ENCODE measurements around the gene CCDC146. TPM values are rescaled to one million over a fixed set of nuclear protein-coding genes. Genes with fewer than 3 reads are reported as not detected.
"Not testable (repeated sequence)": the region's sequence is repeated elsewhere in the genome, so short reads cannot be mapped to it uniquely, and the experiment has no call there.

The CCDC146 gene
- total RNA-seq, 1 donor from 2014 or later, result 3.0 TPM

- Mint-ChIP-seq H3K4me1 (ENCODE audit: low read depth) (peaks cover 50% of the 10 kb centered on the region), H3K4me3 (ENCODE audit: unreplicated experiment) (no peak overlapping the region), H3K27me3 (ENCODE audit: low read depth) (no peaks in the 10 kb centered on the region), H3K27ac (ENCODE audit: unreplicated experiment) (peak overlapping the region; percentile 72), H3K36me3 (ENCODE audit: low read depth) (no peaks in the 10 kb centered on the region), H3K9me3 (ENCODE audit: low read depth) (no peaks in the 10 kb centered on the region)
- DNase-seq (ENCODE audit: low spot score), result no peak
- no peak for TF ChIP-seq CTCF (IDR thresholded peaks at IDR 0.05)
Measured at GRCh38 chr7:77328669-77329068, 206.3 kb downstream of the CCDC146 start.

- Mint-ChIP-seq H3K4me1 (ENCODE audit: low read depth) (peaks cover 50% of the 10 kb centered on the region), H3K27ac (ENCODE audit: unreplicated experiment) (no peak overlapping the region)
Measured at GRCh38 chr7:77329466-77330168, 207.2 kb downstream of the CCDC146 start.

GRCh38 chr7:77330169-77330882, 207.9 kb downstream of the CCDC146 start:
- TF ChIP-seq CTCF (IDR thresholded peaks at IDR 0.05), result no peak
- H3K27me3 Mint-ChIP-seq (ENCODE audit: low read depth), result no peaks in the 10 kb centered on the region
- no peak for DNase-seq (ENCODE audit: low spot score)
- H3K27ac Mint-ChIP-seq (ENCODE audit: unreplicated experiment), result no peak overlapping the region
- no peaks in the 10 kb centered on the region for H3K9me3 Mint-ChIP-seq (ENCODE audit: low read depth)
- no peaks in the 10 kb centered on the region for H3K36me3 Mint-ChIP-seq (ENCODE audit: low read depth)
- H3K4me3 Mint-ChIP-seq (ENCODE audit: unreplicated experiment), result no peak overlapping the region
- H3K4me1 Mint-ChIP-seq (ENCODE audit: low read depth), result peaks cover 50% of the 10 kb centered on the region

More at GRCh38 chr7:77329466-77330168, 207.2 kb downstream of the CCDC146 start:
- no peak for DNase-seq (ENCODE audit: low spot score)
- no peak overlapping the region for H3K4me3 Mint-ChIP-seq (ENCODE audit: unreplicated experiment)
- H3K9me3 Mint-ChIP-seq (ENCODE audit: low read depth), result no peaks in the 10 kb centered on the region
- no peak for TF ChIP-seq CTCF (IDR thresholded peaks at IDR 0.05)
- no peaks in the 10 kb centered on the region for H3K36me3 Mint-ChIP-seq (ENCODE audit: low read depth)
- H3K27me3 Mint-ChIP-seq (ENCODE audit: low read depth), result no peaks in the 10 kb centered on the region

- H3K27me3 Mint-ChIP-seq (ENCODE audit: low read depth), result no peaks in the 10 kb centered on the region
- H3K4me3 Mint-ChIP-seq (ENCODE audit: unreplicated experiment), result no peak overlapping the region
- no peak overlapping the region for H3K27ac Mint-ChIP-seq (ENCODE audit: unreplicated experiment)
- H3K36me3 Mint-ChIP-seq (ENCODE audit: low read depth), result no peaks in the 10 kb centered on the region
- peak; percentile 88 for TF ChIP-seq CTCF (IDR thresholded peaks at IDR 0.05)
- no peak for DNase-seq (ENCODE audit: low spot score)
- peaks cover 37% of the 10 kb centered on the region for H3K4me1 Mint-ChIP-seq (ENCODE audit: low read depth)
- H3K9me3 Mint-ChIP-seq (ENCODE audit: low read depth), result no peaks in the 10 kb centered on the region
Measured at GRCh38 chr7:77331938-77332695, 209.7 kb downstream of the CCDC146 start.

- peaks cover 18% of the 10 kb centered on the region for H3K4me1 Mint-ChIP-seq (ENCODE audit: low read depth)
- H3K9me3 Mint-ChIP-seq (ENCODE audit: low read depth); H3K27ac Mint-ChIP-seq (ENCODE audit: unreplicated experiment); DNase-seq (ENCODE audit: low spot score); H3K36me3 Mint-ChIP-seq (ENCODE audit: low read depth); H3K4me3 Mint-ChIP-seq (ENCODE audit: unreplicated experiment); H3K27me3 Mint-ChIP-seq (ENCODE audit: low read depth): not testable (repeated sequence)
Measured at GRCh38 chr7:77334039-77334438, 211.6 kb downstream of the CCDC146 start.

Measured in chondrocyte (in vitro differentiated cells).